Testis (tissue), 2 donors: ENCODE results near the gene MYO15A.

Source experiments
- CTCF ChIP-seq, 3 experiments: fragments of 450-650 bp in 2 of 3; fragments of 200-600 bp in 1 of 3; sonication (generic) in 1 of 3; IDR thresholded peaks; one replicate each; pipeline ENCODE4 v1.5.1; 2016 to 2019; ENCODE audit warnings: antibody characterized with exemption in 3 of 3, mild to moderate bottlenecking in 2 of 3, moderate library complexity in 1 of 3
- POLR2A ChIP-seq: fragments of 450-650 bp; IDR thresholded peaks from one replicate; pipeline ENCODE4 v1.6.1; 2017; ENCODE audit warnings: antibody characterized with exemption, mild to moderate bottlenecking, moderate library complexity

GRCh38 chr17:18225121-18225641 lies 116.6 kb downstream of the MYO15A start, which contains the start of gene LLGL1:
- no peak for TF ChIP-seq CTCF (IDR thresholded peaks at IDR 0.05)
- TF ChIP-seq POLR2A, result no peak
